Measurements from ENCODE around the gene INAFM2. TPM values are rescaled to one million over a fixed set of nuclear protein-coding genes. Genes with fewer than 3 reads are reported as not detected.

The INAFM2 gene
- total and polyA plus RNA-seq, 2 donors (not counting 3 experiments of a cell fraction or from before 2014, with no cell fraction given): 10.4 to 24.1 TPM

GRCh38 chr15:40293006-40293405, 30.5 kb upstream of the INAFM2 start:
- BruUV-seq (replicated peaks): no TSS peak
- Histone ChIP-seq H3K36me3 (ENCODE audit: control insufficient read depth in 2 of 2, extremely low read depth in 1 of 2, insufficient read depth in 2 of 2, low read length in 2 of 2) (no peaks in the 10 kb centered on the region), H3K79me2 (ENCODE audit: control insufficient read depth, insufficient read depth, low read length) (no peaks in the 10 kb centered on the region), H3K4me1 (ENCODE audit: control insufficient read depth, extremely low read depth, insufficient read depth, low read length) (no peaks in the 10 kb centered on the region), H3K27ac (ENCODE audit: insufficient read depth, low read depth, low read length) (no peak overlapping the region), H3K9me3 (replicated peaks; ENCODE audit: control insufficient read depth, insufficient read depth, low read length) (no peaks in the 10 kb centered on the region), H4K20me1 (replicated peaks; ENCODE audit: control insufficient read depth, extremely low read depth, insufficient read depth, low read length) (no peaks in the 10 kb centered on the region), H3K4me2 (ENCODE audit: insufficient read depth, low read length) (no peak overlapping the region), H3K9ac (replicated peaks; ENCODE audit: extremely low read depth, insufficient read depth, low read length) (no peak overlapping the region), H2AFZ (ENCODE audit: low read depth, low read length) (no peak overlapping the region), H3K4me3 (replicated peaks in 1 of 3; ENCODE audit: insufficient read depth in 1 of 3, low read depth in 1 of 3, low read length in 3 of 3) (no peak overlapping the region), H3K9me1 (replicated peaks; ENCODE audit: control insufficient read depth, extremely low read depth, insufficient read depth, low read length) (no peaks in the 10 kb centered on the region), H3K27me3 (ENCODE audit: control insufficient read depth in 2 of 2, insufficient read depth in 2 of 2, low read length in 2 of 2) (peaks cover 0 to 27% of the 10 kb centered on the region in 2 experiments)
- ChIA-PET POLR2A (no interaction called here), CTCF (interaction anchor here (1.0 to 7.5 kb wide), 5 partner anchors 11 to 46 kb away, joined by 3 to 77 read pairs (median 29); partner anchors contain the start of genes CCDC9B and PLCB2)
- dilution Hi-C loops (cut with MboI; ENCODE audit: extremely low pct_ligation_motif_present, low sequenced_read_pairs) (no loop called here), intact Hi-C loops (cut with micrococcal nuclease) (no loop called here)
- TF ChIP-seq FOS (IDR thresholded peaks at IDR 0.05; ENCODE audit: borderline replicate concordance, insufficient read depth, low read length) (no peak), CTCF (IDR thresholded peaks at IDR 0.05; ENCODE audit: extremely low read depth in 1 of 2, insufficient read depth in 1 of 2, low read depth in 1 of 2, low read length in 2 of 2) (no peak), POLR2A (IDR thresholded peaks at IDR 0.05; ENCODE audit: low read depth, low read length) (no peak), JUN (IDR thresholded peaks at IDR 0.05; ENCODE audit: borderline replicate concordance, insufficient read depth, insufficient read length, low read depth) (no peak), POLR2AphosphoS5 (IDR thresholded peaks at IDR 0.05; ENCODE audit: insufficient read depth, low read depth, low read length) (no peak), GATA2 (IDR thresholded peaks at IDR 0.05; ENCODE audit: insufficient read depth, insufficient read length, low read depth, low read length) (no peak), EZH2 (IDR thresholded peaks at IDR 0.05; ENCODE audit: borderline replicate concordance, low read depth, low read length, severe bottlenecking) (no peak), MYC (IDR thresholded peaks at IDR 0.05; ENCODE audit: low read depth, low read length) (no peak)
- TF ChIP-seq, protein P1, sequence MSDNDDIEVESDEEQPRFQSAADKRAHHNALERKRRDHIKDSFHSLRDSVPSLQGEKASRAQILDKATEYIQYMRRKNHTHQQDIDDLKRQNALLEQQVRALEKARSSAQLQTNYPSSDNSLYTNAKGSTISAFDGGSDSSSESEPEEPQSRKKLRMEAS (IDR thresholded peaks at IDR 0.05; ENCODE audit: insufficient read depth, insufficient read length): no peak
- FAIRE-seq (no peak), DNase-seq (ENCODE audit: low read depth, low spot score) (no peak)
